T-helper 1 cell treated with Interleukin-12 subunit alpha and Interleukin-12 subunit beta and Interleukin-4 antibody, amounts not matched to agents 30 ng/mL and 1 ng/mL, for 36 hours (primary cell): ENCODE data around the gene HMGA1. TPM values are rescaled to one million over a fixed set of nuclear protein-coding genes. Genes with fewer than 3 reads are reported as not detected.

ENCODE experiments used
- intact Hi-C: fragments of 100-400 bp; cut with micrococcal nuclease; formaldehyde crosslinking; loops from one replicate; pipeline ENCODE4 v1.15.1; 2024
- total RNA-seq: library from RNA; stranded (reverse); gene quantifications from 2 replicates; pipeline ENCODE4 v1.2.3, GENCODE V29; 2022

The HMGA1 gene
- total RNA-seq, 1 donor from 2014 or later = 183 TPM

DNA sequence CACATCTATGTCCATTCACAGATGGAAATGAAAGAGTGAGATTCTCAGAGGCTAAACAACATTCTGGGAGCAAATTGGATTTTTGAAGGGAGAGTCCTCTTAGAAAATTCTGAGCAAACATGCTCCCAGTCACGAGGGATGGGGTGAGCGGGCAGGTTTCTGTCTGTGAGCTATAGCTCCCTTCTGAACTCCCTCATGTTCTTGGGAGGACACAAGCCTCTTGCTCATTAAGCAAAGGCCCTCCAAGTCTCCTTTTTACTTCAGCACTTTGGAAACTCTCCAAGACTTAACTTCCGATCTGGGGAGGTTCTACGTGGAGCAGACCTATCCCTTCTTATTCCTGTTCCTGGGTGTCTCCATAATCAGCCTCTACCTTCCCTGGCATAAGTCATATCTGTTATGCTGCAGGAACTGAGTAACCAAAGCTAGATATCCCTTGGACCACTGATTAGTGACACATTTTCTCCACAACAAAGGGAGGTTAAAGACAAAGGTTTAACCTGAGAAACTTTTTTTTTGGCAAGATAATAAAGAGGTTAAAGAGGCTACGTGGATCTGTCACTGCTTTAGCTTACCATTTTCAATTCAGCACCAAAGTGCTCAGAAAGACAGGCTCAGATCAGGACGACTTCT lies 45.1 kb downstream of the HMGA1 start:
- intact Hi-C loops = no loop called here

DNA sequence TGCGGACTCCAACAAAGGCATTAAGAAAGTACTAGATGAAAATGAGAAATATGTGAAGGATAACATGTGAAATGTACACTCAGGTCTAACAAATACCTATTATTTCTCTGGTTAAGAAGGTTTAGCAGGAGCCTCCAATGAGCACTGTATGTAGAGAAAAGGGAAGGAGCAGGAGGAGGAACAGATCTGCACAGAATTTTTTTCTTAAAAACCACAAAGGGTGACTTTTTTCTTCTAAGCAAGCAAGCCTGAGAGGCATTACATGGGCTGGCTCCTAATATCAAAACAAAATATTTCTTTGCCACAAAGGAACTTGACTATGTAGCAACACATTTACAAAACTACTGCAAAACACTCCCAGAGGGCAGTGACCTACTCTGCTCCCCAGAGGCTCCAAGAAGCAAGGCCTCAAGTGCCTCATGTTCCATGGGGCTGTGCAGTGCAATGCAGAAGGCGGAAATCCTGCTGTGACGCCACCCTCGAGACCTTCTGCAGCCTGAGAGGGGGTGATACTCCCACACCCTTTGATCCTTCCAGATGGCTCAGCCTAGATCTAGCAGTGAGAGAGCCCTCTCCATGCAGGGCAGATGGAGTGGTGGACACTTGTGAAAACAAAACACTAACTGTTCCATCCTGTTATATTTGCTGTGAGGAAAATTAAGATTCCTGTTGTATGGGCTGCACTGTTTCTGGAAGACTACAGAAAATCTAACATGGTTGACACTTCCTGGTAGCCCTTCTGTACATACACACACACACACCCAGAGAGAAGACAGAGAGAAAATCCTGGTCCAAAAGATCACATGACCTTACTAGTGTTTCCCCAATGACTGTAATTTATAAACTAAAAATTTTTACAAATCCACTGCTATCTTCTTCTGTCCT lies 48.1 kb downstream of the HMGA1 start:
- intact Hi-C loops = no loop called here

DNA sequence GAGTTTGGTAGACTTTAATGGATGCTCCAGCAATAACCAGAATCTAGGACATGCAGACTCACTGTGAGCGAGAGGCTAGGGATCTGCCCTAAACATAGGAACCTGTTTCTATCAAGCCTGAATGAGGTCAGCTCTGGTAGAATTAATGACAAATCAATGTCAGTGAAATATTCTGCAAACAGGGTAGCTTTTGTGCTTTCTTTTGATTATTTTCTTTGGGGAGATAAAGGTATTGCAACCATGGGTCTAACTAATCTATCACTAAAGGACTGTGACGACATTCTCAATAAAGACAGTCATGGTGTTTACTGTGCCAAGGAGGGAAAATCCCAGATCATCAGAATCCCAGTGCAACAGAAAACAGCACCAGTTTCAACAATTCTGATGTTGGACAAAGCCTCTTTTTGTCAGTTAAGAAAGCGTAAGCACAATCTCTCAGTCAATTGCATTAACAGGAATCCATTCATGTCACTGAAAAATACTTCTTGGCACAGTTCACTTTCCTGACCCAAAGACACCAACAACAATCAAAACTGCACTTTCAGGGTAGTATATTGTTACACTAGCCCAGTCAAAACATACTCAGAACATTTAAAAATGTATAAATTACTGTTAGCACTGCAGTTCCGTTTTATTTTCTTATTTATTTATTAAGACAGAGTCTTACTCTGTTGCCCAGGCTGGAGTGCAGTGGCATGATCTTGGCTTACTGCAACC lies 48.9 kb downstream of the HMGA1 start:
- intact Hi-C loops = no loop called here

DNA sequence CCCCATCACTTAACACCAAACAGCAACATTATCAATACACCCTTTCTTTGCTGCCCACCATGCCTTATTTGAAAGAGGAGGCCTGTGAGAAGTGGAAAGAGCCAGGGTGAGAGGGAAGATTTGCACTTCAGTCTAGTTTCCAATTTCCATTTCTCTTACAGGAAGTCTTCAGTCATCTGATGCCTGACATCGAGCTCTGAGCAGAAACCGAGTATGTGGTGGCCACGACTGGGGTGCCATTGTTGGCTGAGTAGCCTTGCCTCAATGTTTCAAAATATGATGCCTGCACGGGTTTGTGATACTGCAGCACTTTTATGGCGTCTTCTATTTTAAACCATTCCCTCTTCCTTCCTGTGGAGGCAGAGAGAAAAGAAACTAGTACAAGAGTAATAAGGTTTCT lies 51.9 kb downstream of the HMGA1 start:
- intact Hi-C loops = no loop called here

DNA sequence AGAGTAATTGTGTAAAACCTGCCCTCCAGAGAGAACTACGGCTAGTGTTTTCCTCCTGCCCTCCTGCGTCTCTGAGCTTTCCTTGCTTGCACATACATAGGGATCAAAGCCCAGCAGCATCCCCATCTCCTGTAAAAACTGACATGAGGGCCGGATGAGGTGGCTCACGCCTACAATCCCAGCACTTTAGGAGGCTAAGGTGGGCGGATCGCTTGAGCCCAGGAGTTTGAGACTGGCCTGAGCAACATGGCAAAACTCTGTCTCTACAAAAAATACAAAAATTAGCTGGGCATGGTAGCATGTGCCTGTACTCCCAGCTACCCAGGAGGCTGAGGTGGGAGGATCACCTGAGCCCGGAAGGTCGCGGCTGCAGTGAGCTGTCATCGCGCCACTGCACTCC lies 52.5 kb downstream of the HMGA1 start:
- intact Hi-C loops = no loop called here

DNA sequence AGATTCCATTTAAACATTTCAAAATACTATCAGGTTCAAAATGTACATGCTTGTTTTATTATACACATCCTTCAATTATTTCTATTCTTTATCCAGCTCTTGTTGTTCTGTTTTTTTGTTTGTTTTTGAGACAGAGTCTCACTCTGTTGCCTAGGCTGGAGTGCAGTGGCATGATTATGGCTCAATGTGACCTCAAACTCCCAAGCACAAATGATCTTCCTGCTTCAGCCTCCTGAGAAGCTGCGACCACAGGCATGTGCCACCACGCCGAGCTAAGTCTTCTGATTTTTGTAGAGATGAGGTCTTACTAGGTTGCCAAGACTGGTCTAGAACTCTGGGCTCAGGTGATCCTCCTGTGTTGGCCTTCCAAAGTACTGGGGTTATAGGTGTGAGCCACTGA lies 56.3 kb downstream of the HMGA1 start:
- intact Hi-C loops = no loop called here

DNA sequence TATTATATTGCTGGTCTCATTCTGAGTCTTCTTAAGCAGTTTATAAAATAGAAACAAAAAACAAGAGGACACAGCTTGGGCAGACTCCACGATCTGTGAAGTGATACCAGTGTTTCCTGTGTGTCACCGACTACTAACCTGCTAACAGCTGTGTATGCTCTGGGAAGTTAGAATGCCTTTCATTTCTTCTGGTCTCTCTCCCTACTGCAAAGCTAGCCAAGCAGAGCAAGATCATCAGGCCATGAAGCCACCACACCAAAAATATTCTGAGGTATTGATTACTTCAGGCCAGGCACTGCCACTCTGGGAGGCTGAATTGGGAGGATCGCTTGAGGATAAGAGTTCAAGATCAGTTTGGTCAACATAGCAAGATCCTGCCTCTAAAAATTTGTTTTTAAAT lies 59.0 kb downstream of the HMGA1 start:
- intact Hi-C loops = no loop called here

Other genes starting within 250 kb of the HMGA1 start
- gene GRM4, start 90.8 kb upstream of the HMGA1 start, total RNA-seq = not detected in 2 replicates
- 31.4 and 32.5 TPM in 2 replicates for gene SMIM29, start 12.1 kb downstream of the HMGA1 start, total RNA-seq
- gene NUDT3, start 155.8 kb downstream of the HMGA1 start, total RNA-seq = 13.4 and 14.1 TPM in 2 replicates
- 1,273 and 1,275 TPM in 2 replicates for gene RPS10, start 189.2 kb downstream of the HMGA1 start, total RNA-seq
- gene PACSIN1, start 229.2 kb downstream of the HMGA1 start, total RNA-seq = 0.78 and 1.3 TPM in 2 replicates